WI38 (cell line): ENCODE results near the gene ZBTB16.

Experiments used
- H3K4me3 ChIP-seq: 2 replicates; pipeline ENCODE4 v1.5.1; 2011; ENCODE audit warnings: low read depth, mild to moderate bottlenecking, control low read depth, low read length
- CTCF ChIP-seq: IDR thresholded peaks from 2 replicates; pipeline ENCODE4 v1.5.1; 2012; ENCODE audit warnings: low read depth, mild to moderate bottlenecking, control low read depth, low read length

The ZBTB16 gene

DNA sequence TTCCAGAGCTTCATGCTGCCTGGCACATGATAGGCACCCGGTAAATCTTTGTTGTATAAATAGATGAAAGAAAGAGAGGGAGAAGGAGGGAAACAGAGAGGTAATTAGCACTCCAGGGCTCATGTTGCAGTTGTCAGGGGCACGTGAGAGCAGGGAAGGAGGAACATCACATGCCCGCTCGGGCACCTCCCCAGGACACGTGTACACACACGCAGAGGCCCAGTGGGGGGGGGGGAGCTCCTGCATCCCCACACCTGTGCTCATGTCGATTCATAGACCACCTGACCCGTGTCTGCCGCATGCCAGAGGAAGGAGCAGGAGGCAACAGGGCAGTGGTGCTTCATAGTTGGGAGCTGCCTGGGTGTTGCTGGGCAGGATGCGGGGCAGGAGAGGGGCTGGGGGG, 199.6 kb downstream of the ZBTB16 start:
- TF ChIP-seq CTCF: no peak
- no peak overlapping the region for H3K4me3 ChIP-seq

DNA sequence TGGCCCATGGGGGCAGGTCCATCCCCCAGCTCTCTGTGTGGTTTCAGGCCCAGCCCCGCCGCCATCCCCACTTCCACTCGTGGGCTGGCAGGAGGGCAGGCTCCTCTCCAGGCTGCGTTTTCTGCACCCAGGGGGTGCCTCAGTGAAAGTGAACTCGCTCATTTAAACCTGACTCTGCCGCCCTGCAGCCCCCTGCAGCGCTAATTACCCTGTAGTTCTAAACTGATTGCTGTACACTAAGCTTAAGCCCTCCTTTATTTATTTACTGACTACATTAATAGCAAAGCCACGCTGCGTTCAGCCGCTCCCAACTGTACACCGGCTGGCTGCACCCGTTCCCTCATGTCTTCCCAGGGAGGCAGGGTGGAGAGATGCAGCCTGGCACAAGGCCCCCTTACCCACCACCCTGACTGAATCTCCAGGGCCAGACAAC, 200.1 kb downstream of the ZBTB16 start:
- no peak for TF ChIP-seq CTCF
- no peak overlapping the region for H3K4me3 ChIP-seq

DNA sequence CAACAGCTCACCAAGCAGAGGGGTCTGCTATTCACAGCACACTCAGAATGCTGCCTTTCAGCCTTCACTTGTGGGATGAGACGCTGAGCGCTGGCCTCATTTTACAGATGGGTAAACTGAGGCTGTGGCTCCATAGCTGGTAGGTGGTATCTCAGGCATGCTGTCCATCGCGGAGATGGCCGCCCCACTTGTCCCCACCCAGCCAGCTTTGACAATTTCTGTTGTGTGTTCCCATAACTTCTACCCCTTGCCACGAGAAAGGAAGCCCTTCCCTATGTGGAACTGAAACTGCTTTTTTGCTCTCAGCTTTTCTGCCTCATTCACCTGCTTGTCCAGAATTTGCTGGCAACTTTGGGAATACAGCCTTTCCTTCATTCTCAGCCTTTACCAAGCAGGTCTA, 200.6 kb downstream of the ZBTB16 start:
- no peak overlapping the region for H3K4me3 ChIP-seq
- TF ChIP-seq CTCF: no peak

- no peak for TF ChIP-seq CTCF
These were observed 201.0 kb downstream of the ZBTB16 start for GRCh38 chr11:114260483-114260882.

DNA sequence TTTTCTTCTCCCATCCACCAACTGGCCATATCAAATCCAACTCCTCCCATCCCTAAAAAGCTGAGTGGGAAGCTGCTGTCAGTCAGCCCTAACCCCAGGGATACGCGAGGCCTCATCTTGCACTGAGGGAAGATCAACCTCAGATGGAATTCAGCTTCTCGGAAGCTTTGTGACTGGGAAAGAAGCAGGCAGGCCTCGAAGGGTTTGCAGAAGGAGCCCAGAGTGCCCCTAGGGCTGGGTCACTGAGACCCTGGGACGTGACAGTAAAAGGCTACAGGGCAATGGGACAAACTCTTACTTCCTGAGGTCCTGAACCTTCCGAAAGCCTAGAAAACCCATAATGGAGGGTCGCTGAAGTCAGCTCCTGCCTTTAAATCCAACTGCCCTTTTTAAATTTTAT, 202.3 kb downstream of the ZBTB16 start:
- H3K4me3 ChIP-seq: no peak overlapping the region
- no peak for TF ChIP-seq CTCF

More at GRCh38 chr11:114260483-114260882, 201.0 kb downstream of the ZBTB16 start:
- H3K4me3 ChIP-seq: no peak overlapping the region

DNA sequence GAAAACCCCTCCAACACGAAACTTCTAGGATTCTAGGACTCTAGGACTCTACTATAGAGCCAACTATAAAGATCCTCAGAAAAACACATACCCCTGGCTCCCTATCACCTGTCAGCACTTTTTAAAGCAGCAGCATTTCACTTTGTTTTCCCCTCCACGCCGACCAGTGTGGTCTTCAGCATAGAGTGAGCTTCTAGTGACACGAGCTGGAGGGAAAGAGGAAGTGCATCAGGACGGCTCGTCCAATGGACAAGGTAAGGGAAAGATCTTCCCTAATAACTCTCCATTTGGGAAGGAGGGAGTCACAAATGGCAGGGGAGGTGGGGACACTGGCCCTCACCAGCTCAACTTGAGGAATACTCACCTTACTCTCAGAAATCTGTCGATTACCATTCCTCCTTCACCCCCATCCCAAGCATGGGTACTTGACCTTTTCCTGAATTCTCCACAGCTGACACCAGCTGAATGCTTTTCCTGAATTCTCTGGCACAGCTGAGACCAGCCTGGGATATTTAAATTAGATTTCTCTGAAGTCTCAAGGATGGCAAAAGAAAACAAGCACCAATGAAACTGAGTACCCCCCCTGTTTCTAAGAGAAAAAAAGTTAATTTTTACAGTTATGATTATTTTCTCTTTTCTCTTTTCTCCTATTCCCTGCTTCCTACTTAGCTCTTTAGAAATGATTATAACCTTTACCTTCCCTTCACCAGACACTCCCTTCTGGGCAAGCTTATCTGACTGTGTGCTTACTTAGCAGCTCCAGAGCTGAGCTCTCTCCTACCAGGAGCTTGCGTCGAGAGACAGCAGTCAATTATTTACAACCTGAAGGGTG, 203.4 kb downstream of the ZBTB16 start:
- no peak overlapping the region for H3K4me3 ChIP-seq
- peak; percentile 56 for TF ChIP-seq CTCF

DNA sequence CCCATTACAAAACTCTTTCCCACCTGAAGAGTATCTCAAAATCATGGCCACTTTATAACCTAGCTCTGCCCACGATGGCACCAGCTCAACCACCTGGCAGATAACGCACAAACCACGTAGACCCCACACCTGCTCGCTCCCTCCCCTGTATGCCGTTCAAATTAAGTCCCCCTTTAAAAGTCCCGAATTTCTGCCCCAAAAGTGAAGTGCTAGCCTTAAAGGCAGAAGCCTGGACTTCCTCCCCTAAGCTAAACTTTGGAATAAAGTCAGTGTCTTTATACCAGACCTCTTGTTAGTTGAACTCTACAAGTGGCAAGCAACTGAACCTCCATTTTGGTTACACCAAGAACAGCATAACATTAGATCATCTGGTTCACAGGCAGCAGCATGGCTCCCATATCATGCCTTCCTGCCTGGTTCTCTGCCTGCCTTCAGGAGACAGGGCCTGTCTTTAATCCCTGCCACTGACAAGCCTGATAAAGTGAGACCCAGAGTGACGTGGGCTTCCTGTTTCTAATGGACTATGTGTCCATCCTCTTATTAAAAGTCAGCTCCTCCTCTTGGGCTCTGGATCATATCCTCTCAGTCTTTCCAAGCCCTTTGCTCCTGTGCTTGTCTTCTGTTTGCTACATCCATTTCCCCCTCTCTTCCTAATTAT, 204.1 kb downstream of the ZBTB16 start:
- TF ChIP-seq CTCF: no peak
- no peak overlapping the region for H3K4me3 ChIP-seq
